Transverse colon (tissue), 3 donors: Measurements from ENCODE around the gene PRICKLE1.

Experiments used
- CTCF ChIP-seq, 5 experiments: fragments of 200-600 bp in 3 of 5; fragments of 450-650 bp in 2 of 5; sonication (generic) in 3 of 5; IDR thresholded peaks; 1 replicate in 2 of 5; 2 replicates in 3 of 5; pipeline ENCODE4 v1.5.1; 2016 to 2017; ENCODE audit warnings: antibody characterized with exemption in 5 of 5, inconsistent platforms in 3 of 5, mild to moderate bottlenecking in 2 of 5, moderate library complexity in 1 of 5
- POLR2A ChIP-seq: fragments of 450-650 bp; IDR thresholded peaks from one replicate; pipeline ENCODE4 v1.6.1; 2016; ENCODE audit warnings: antibody characterized with exemption, mild to moderate bottlenecking, moderate library complexity

- no peak for TF ChIP-seq CTCF (IDR thresholded peaks at IDR 0.05)
- TF ChIP-seq POLR2A: no peak
Observed at GRCh38 chr12:42477941-42478340, 111.6 kb downstream of the PRICKLE1 start.
